HL-60 (cell line): ENCODE data around the gene MMP2.

Source experiments
- DNase-seq, 2 experiments: peaks; one replicate each; pipeline ENCODE4 v3.0.0-alpha.2; 2010 to 2020; ENCODE audit warnings: low read depth in 1 of 2, low spot score in 1 of 2
- H3K27ac ChIP-seq: fragments of 250-450 bp; sonication (Bioruptor Pico); replicated peaks from 2 replicates; pipeline ENCODE4 v1.5.1; 2020; ENCODE audit warnings: mild to moderate bottlenecking, moderate library complexity
- H3K27me3 ChIP-seq: fragments of 250-450 bp; sonication (Bioruptor Pico); 2 replicates; pipeline ENCODE4 v1.5.1; 2021; ENCODE audit warnings: mild to moderate bottlenecking, moderate library complexity; ENCODE audit not compliant: insufficient read depth, poor library complexity, severe bottlenecking
- H3K4me3 ChIP-seq: replicated peaks from 2 replicates; pipeline ENCODE4 v1.5.1; 2011; ENCODE audit warnings: mild to moderate bottlenecking, control low read depth, low read length; ENCODE audit not compliant: insufficient read depth
- GABPA ChIP-seq: IDR thresholded peaks from 2 replicates; pipeline ENCODE4 v1.6.1; 2012; ENCODE audit warnings: low read depth
- POLR2AphosphoS5 ChIP-seq: IDR thresholded peaks from 2 replicates; pipeline ENCODE4 v1.6.1; 2012; ENCODE audit warnings: low read depth
- SPI1 ChIP-seq: IDR thresholded peaks from 2 replicates; pipeline ENCODE4 v1.6.1; 2012; ENCODE audit warnings: low read depth, mild to moderate bottlenecking, borderline replicate concordance
- TF ChIP-seq, protein P1 (sequence below): IDR thresholded peaks from one replicate; pipeline ENCODE4 v1.5.1; 2011; ENCODE audit warnings: low read length, control low read depth, inconsistent platforms; ENCODE audit not compliant: insufficient read depth
- TF ChIP-seq, protein P2 (sequence below): IDR thresholded peaks from 2 replicates; pipeline ENCODE4 v1.6.1; 2012; ENCODE audit warnings: low read depth; ENCODE audit not compliant: insufficient replicate concordance

The MMP2 gene

DNA sequence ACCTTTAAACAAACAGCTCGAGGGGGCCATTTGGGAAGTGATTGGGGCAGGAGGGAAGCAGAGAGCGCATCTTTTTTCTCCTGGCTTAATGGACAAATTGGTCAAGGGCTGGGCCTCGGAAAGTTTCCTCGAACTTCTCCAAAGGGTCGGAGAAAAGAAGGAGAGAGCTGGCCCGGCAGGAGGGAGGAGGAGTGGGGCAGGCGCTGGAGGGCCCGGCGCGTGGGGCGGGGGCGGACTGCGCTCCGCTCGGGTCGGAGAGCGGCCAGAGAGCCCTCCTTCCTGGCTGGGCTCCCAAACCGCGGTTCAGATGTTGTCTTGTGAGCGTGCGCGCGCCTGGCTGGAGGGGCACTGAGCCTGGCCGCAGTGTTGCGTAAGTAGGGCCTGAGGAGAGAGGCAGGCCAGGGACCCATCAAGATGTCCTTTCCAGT is 1.2 kb downstream of the MMP2 start:
- H3K27ac ChIP-seq: no peak overlapping the region
- DNase-seq: peak; percentile 37 to 58
- peak overlapping the region; percentile 51 for H3K4me3 ChIP-seq
- no peak for TF ChIP-seq POLR2AphosphoS5
- no peak for TF ChIP-seq SPI1
- TF ChIP-seq, protein P1, sequence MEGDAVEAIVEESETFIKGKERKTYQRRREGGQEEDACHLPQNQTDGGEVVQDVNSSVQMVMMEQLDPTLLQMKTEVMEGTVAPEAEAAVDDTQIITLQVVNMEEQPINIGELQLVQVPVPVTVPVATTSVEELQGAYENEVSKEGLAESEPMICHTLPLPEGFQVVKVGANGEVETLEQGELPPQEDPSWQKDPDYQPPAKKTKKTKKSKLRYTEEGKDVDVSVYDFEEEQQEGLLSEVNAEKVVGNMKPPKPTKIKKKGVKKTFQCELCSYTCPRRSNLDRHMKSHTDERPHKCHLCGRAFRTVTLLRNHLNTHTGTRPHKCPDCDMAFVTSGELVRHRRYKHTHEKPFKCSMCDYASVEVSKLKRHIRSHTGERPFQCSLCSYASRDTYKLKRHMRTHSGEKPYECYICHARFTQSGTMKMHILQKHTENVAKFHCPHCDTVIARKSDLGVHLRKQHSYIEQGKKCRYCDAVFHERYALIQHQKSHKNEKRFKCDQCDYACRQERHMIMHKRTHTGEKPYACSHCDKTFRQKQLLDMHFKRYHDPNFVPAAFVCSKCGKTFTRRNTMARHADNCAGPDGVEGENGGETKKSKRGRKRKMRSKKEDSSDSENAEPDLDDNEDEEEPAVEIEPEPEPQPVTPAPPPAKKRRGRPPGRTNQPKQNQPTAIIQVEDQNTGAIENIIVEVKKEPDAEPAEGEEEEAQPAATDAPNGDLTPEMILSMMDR: no peak
- TF ChIP-seq, protein P2, sequence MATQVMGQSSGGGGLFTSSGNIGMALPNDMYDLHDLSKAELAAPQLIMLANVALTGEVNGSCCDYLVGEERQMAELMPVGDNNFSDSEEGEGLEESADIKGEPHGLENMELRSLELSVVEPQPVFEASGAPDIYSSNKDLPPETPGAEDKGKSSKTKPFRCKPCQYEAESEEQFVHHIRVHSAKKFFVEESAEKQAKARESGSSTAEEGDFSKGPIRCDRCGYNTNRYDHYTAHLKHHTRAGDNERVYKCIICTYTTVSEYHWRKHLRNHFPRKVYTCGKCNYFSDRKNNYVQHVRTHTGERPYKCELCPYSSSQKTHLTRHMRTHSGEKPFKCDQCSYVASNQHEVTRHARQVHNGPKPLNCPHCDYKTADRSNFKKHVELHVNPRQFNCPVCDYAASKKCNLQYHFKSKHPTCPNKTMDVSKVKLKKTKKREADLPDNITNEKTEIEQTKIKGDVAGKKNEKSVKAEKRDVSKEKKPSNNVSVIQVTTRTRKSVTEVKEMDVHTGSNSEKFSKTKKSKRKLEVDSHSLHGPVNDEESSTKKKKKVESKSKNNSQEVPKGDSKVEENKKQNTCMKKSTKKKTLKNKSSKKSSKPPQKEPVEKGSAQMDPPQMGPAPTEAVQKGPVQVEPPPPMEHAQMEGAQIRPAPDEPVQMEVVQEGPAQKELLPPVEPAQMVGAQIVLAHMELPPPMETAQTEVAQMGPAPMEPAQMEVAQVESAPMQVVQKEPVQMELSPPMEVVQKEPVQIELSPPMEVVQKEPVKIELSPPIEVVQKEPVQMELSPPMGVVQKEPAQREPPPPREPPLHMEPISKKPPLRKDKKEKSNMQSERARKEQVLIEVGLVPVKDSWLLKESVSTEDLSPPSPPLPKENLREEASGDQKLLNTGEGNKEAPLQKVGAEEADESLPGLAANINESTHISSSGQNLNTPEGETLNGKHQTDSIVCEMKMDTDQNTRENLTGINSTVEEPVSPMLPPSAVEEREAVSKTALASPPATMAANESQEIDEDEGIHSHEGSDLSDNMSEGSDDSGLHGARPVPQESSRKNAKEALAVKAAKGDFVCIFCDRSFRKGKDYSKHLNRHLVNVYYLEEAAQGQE: no peak
- H3K27me3 ChIP-seq: peaks cover 3% of the 10 kb centered on the region

DNA sequence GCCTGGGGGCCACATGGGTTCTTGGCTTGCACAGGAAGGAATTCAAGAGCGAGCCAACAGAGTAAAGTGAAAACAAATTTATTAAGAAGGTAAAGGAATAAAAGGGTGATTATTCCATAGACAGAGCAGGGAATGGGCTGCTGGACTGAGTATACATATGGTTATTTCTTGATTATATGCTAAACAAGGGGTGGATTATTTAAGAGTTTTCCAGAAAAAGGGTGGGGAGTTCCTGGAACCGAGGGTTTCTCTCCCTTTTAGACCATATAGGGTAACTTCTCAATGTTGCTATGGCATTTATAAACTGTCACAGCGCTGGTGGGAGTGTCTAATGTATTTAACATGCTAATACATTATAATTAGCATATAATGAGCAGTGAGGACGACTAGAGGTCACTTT is 2.0 kb downstream of the MMP2 start:
- DNase-seq: no peak
- Histone ChIP-seq H3K4me3 (no peak overlapping the region), H3K27me3 (peaks cover 3% of the 10 kb centered on the region), H3K27ac (no peak overlapping the region)
- TF ChIP-seq POLR2AphosphoS5 (no peak), GABPA (no peak), SPI1 (no peak)
- TF ChIP-seq, protein P2: no peak
- TF ChIP-seq, protein P1: no peak

DNA sequence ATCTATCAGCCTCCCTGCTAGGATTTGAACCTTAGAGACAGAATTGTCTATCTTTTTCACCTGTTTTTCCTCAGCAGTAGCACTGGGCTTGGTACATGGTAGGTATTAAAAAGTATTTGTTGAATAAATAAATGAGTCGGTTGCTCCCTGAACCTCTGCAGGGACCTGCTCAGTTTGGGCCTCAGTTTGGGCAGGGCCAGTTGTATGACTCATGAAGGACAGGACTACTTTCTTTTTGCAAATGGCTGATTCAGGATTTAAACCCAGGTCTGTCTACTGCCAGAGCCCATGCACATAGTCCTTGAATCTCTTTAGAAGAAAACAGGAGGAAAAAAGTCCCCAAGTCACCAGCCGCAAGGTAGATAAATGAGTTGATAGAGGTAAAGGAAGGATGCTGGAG is 3.1 kb downstream of the MMP2 start:
- Histone ChIP-seq H3K27me3 (peaks cover 3% of the 10 kb centered on the region), H3K4me3 (no peak overlapping the region), H3K27ac (no peak overlapping the region)
- TF ChIP-seq POLR2AphosphoS5 (no peak), GABPA (no peak)
- TF ChIP-seq, protein P1: no peak
- DNase-seq: no peak

DNA sequence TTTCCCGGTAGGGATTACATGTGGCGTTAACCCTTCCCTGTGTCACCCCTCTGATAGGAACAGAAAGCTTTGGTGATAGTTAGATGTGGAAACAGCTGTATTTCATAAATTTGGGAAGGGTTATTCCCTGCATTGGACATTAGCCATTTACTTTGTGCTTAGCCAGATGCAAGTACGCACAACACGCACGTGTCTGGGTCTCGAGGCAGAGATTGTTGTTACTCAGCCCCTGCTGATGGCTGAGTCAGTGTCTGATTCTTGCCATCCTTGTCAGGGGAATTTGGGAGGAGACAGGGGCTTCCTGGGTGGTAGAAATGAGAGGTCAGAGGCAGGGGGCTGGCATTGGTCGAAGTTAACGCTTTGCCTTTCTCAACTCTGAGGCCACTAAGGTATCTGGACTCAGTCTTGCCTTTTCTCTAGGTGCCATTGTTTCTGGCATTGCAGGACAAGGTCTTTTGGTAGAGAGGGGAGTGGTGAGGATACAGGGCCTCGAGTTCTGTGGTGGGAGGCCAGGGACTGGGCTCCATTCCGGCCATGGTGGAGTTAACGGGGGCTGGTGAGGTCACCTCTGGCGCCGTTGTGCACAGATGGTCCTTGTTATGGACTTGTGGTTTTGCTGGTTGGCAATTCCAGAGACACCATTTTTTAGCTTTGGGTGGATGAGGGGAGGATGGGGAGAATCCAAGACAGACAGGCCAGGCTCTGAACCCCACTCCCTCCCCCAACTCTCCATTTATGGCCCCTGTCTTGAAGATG is 8.2 kb downstream of the MMP2 start:
- no peak for DNase-seq
- Histone ChIP-seq H3K27me3 (no peaks in the 10 kb centered on the region), H3K27ac (no peak overlapping the region), H3K4me3 (no peak overlapping the region)
- TF ChIP-seq, protein P2: no peak
- TF ChIP-seq, protein P1: no peak
- TF ChIP-seq POLR2AphosphoS5 (no peak), GABPA (no peak), SPI1 (no peak)
